ENCODE data around the gene TPD52L1.

Gene TPD52L1

DNA sequence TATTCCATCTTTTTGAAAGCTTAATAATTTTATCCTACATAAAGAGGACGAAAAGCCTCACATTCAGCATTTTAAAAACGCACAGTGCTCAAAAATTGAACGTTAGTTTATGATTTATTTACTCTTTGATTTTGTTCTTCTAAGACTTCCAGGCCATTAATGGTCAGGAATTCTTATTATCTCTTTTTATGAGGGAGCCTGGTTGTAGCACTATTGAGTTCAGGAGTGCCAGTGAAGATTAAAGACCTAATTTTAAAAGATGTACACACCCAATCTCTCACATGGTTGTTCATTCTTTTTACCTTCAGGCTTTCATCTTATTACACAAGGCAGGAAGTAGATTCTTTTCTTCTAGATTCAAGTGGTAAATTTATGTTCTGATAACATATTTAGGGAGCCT is 79.6 kb downstream of the TPD52L1 start:
- H3K4me3 ChIP-seq (ENCODE audit: low read depth in 1 of 2, low read length in 1 of 2), result no peak overlapping the region
- no peaks in the 10 kb centered on the region for H3K27me3 ChIP-seq
- H3K4me1 ChIP-seq (ENCODE audit: control insufficient read depth in 1 of 2, insufficient read depth in 1 of 2, low read depth in 1 of 2, low read length in 1 of 2), result no peaks in the 10 kb centered on the region
- H3K36me3 ChIP-seq, result no peaks in the 10 kb centered on the region
- TF ChIP-seq, protein P1, sequence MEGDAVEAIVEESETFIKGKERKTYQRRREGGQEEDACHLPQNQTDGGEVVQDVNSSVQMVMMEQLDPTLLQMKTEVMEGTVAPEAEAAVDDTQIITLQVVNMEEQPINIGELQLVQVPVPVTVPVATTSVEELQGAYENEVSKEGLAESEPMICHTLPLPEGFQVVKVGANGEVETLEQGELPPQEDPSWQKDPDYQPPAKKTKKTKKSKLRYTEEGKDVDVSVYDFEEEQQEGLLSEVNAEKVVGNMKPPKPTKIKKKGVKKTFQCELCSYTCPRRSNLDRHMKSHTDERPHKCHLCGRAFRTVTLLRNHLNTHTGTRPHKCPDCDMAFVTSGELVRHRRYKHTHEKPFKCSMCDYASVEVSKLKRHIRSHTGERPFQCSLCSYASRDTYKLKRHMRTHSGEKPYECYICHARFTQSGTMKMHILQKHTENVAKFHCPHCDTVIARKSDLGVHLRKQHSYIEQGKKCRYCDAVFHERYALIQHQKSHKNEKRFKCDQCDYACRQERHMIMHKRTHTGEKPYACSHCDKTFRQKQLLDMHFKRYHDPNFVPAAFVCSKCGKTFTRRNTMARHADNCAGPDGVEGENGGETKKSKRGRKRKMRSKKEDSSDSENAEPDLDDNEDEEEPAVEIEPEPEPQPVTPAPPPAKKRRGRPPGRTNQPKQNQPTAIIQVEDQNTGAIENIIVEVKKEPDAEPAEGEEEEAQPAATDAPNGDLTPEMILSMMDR (IDR thresholded peaks at IDR 0.05), result no peak
- H3K9me3 ChIP-seq, result no peaks in the 10 kb centered on the region
- H3K27ac ChIP-seq, result no peak overlapping the region

DNA sequence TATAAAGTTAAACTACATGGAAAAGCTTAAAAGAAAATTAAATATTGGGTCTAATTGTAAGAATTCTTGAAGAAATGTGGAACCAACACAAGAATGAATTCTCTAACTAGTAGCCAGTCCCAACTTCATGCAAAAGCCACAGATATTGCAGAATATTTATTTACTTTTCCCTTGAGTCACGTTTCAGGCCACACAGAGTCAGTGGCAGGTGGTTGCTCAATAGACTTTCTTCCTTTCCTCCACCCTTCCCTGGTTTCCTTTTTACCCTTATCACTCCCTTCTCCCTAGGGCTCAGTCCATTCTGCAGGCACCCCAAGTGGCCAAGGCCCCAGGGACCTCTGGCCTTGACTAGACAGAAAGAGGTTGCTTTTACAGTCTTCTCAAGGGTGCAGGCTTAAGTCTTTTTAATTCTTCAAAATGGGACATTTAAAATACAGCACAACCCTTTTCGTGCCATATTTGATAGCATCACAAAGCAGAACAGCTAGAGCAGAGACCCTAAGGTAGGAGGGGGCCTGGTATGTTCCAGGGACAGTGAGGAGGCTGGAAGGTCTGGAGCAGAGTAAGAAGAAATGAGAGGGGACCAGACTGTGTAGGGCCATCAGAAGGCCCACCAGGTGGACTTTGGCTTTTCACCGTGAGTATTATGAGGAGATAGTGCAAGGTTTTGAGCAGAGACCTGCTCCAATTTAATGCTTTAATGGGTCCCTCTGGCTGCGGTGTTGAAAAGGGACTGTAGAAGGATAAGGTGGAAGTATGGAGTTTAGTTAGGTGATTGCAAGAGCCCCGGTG is 83.2 kb downstream of the TPD52L1 start:
- Histone ChIP-seq H3K4me3 (ENCODE audit: low read depth in 1 of 2, low read length in 1 of 2) (no peak overlapping the region), H3K27me3 (no peaks in the 10 kb centered on the region), H3K4me1 (ENCODE audit: control insufficient read depth in 1 of 2, insufficient read depth in 1 of 2, low read depth in 1 of 2, low read length in 1 of 2) (no peaks in the 10 kb centered on the region), H3K36me3 (no peaks in the 10 kb centered on the region), H3K27ac (no peak overlapping the region), H3K9me3 (no peaks in the 10 kb centered on the region)
- TF ChIP-seq, protein P1 (IDR thresholded peaks at IDR 0.05), result no peak

DNA sequence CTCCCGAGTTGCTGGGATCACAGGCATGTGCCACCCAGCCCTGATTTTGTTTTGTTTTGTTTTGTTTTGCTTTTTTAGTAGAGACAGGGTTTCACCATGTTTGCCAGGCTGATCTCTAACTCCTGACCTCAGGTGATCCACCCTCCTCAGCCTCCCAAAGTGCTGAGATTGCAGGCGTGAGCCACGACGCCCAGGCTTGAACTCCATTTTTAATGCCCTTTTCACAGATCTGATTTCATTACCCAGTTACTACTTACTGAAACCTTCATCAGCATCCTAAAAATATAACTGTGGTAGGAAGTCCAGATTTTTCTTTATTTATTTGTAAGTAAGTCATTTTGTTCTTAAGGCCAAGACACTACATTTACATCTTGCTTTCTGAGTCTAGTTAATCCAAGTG is 84.2 kb downstream of the TPD52L1 start:
- TF ChIP-seq, protein P1 (IDR thresholded peaks at IDR 0.05), result no peak
- Histone ChIP-seq H3K36me3 (no peaks in the 10 kb centered on the region), H3K4me1 (ENCODE audit: control insufficient read depth in 1 of 2, insufficient read depth in 1 of 2, low read depth in 1 of 2, low read length in 1 of 2) (no peaks in the 10 kb centered on the region), H3K9me3 (no peaks in the 10 kb centered on the region), H3K27ac (no peak overlapping the region), H3K4me3 (ENCODE audit: low read depth in 1 of 2, low read length in 1 of 2) (no peak overlapping the region), H3K27me3 (no peaks in the 10 kb centered on the region)

DNA sequence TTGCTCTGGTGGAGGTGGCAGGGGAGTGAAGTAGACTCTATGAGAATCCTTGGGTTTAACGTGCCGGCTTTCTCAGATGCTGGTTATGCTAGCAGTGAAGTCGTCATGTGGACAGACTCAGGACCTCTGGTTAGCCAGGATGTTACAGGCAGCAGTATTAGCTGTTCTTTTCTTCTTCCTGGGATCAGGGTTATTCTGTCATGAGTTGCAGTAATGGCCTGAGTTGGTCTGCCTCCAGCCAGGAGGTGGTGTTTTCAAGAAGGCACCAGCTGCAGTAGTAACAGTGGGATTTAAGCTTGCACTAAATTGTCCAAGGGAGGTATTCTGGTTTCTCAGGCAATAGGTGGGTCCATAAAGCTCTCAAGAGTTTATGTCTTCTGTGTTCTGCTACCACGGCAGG is 91.5 kb downstream of the TPD52L1 start:
- TF ChIP-seq, protein P1 (IDR thresholded peaks at IDR 0.05), result no peak
- H3K27me3 ChIP-seq, result no peaks in the 10 kb centered on the region
- H3K27ac ChIP-seq, result no peak overlapping the region
- H3K9me3 ChIP-seq, result no peaks in the 10 kb centered on the region
- no peaks in the 10 kb centered on the region for H3K36me3 ChIP-seq
- no peaks in the 10 kb centered on the region for H3K4me1 ChIP-seq (ENCODE audit: control insufficient read depth in 1 of 2, insufficient read depth in 1 of 2, low read depth in 1 of 2, low read length in 1 of 2)
- H3K4me3 ChIP-seq (ENCODE audit: low read depth in 1 of 2, low read length in 1 of 2), result no peak overlapping the region

DNA sequence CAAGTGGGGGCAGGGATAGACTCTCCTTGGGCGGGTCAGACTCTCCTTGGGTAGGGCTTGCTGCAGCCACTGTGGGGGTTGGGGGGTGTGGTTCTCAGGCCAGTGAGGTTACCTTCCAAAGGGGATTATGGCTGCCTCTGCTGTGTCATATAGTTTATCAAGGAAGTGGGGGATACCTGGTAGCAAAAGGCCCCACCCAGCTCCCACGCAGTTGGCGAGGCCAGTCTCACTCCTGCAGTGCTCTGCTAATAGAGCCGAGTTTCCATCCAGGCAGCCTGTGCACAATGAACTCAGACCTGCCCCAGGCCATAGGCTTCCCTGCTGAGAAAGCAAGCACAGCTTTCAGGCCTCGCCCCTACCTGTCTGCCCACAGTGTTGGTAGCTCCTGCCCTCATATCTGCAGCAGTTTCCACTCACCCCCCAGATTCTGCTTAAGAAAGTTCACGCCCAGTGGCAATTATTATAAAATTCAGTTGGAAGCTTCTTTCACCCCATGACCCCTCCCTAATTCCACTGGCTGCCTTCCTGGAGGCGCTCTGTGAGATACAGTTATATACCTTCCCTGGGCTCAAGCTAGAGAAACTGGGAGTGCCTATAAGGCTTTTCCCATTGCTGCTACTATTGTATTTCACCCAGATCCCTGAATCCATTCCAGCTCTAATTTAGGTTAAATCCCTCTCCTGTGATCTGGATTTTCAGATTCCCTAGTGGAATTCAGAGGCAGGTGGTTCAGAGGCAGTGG is 92.1 kb downstream of the TPD52L1 start:
- H3K9me3 ChIP-seq, result no peaks in the 10 kb centered on the region
- H3K27ac ChIP-seq, result no peak overlapping the region
- H3K27me3 ChIP-seq, result no peaks in the 10 kb centered on the region
- no peak overlapping the region for H3K4me3 ChIP-seq (ENCODE audit: low read depth in 1 of 2, low read length in 1 of 2)
- TF ChIP-seq, protein P1 (IDR thresholded peaks at IDR 0.05), result no peak
- H3K4me1 ChIP-seq (ENCODE audit: control insufficient read depth in 1 of 2, insufficient read depth in 1 of 2, low read depth in 1 of 2, low read length in 1 of 2), result no peaks in the 10 kb centered on the region
- no peaks in the 10 kb centered on the region for H3K36me3 ChIP-seq

All from neutrophil (primary cell).